ENCODE results near the gene TLL2. TPM values are rescaled to one million over a fixed set of nuclear protein-coding genes. Genes with fewer than 3 reads are reported as not detected.

Gene TLL2
- total RNA-seq, 1 experiment from 2014 or later, result 9.1 TPM

GRCh38 chr10:96500050-96500449 is 13.7 kb downstream of the TLL2 start:
- H3K27ac Mint-ChIP-seq, result no peak overlapping the region
- TF ChIP-seq FOXJ3 (CRISPR knock-in tag; IDR thresholded peaks at IDR 0.05; ENCODE audit: borderline replicate concordance), result no peak
- TF ChIP-seq EMX1 (CRISPR knock-in tag; IDR thresholded peaks at IDR 0.05), result no peak
- TF ChIP-seq ZNF317 (CRISPR knock-in tag; IDR thresholded peaks at IDR 0.05; ENCODE audit: borderline replicate concordance, low read depth), result no peak
- no peak for ATAC-seq
- no peaks in the 10 kb centered on the region for H3K36me3 Mint-ChIP-seq
- POLR2A ChIA-PET, result interaction anchor here (0.6 kb wide), 1 partner anchor 126 kb away, joined by 5 read pairs; no protein-coding TSS in a partner anchor
- H3K4me1 Mint-ChIP-seq, result peaks cover 28% of the 10 kb centered on the region
- H3K9me3 Mint-ChIP-seq, result no peaks in the 10 kb centered on the region
- no peak for DNase-seq (ENCODE audit: low spot score)
- no peak overlapping the region for H3K4me3 Mint-ChIP-seq
- CTCF ChIA-PET, result interaction anchor here (0.8 to 5.1 kb wide), 3 partner anchors 9 to 103 kb away, joined by 3 to 45 read pairs (median 16); partner anchors contain the start of gene TLL2
- no peaks in the 10 kb centered on the region; the same call in 1 of the 2 replicates for H3K27me3 Mint-ChIP-seq (ENCODE audit: low read depth)

- TF ChIP-seq SMAD4 (CRISPR knock-in tag; IDR thresholded peaks at IDR 0.05), result no peak
- TF ChIP-seq ZMAT4 (CRISPR knock-in tag; IDR thresholded peaks at IDR 0.05), result no peak
- no peak for TF ChIP-seq PREB (CRISPR knock-in tag; IDR thresholded peaks at IDR 0.05; ENCODE audit: borderline replicate concordance)
- TF ChIP-seq ZNF121 (CRISPR knock-in tag; IDR thresholded peaks at IDR 0.05), result no peak
- no peak for TF ChIP-seq ERG (CRISPR knock-in tag; IDR thresholded peaks at IDR 0.05)
- TF ChIP-seq NR2C2 (CRISPR knock-in tag; IDR thresholded peaks at IDR 0.05), result no peak
- TF ChIP-seq USF1 (CRISPR knock-in tag; IDR thresholded peaks at IDR 0.05), result no peak
- no peak for TF ChIP-seq E2F4 (CRISPR knock-in tag; IDR thresholded peaks at IDR 0.05; ENCODE audit: borderline replicate concordance, low read depth)
- TF ChIP-seq MAX (CRISPR knock-in tag; IDR thresholded peaks at IDR 0.05), result no peak
- no peak for TF ChIP-seq JUN (CRISPR knock-in tag; IDR thresholded peaks at IDR 0.05)
- TF ChIP-seq IRF2 (CRISPR knock-in tag; IDR thresholded peaks at IDR 0.05; ENCODE audit: borderline replicate concordance, low read depth), result no peak
- TF ChIP-seq ZNF396 (CRISPR knock-in tag; IDR thresholded peaks at IDR 0.05; ENCODE audit: borderline replicate concordance), result no peak
- no peak for TF ChIP-seq SP1 (CRISPR knock-in tag; conservative IDR thresholded peaks at IDR 0.05)
- no peak for TF ChIP-seq HMGA2 (CRISPR knock-in tag; IDR thresholded peaks at IDR 0.05)
- no peak for TF ChIP-seq ZNF671 (CRISPR knock-in tag; IDR thresholded peaks at IDR 0.05)
- DNase-seq (ENCODE audit: low spot score), result no peak
- Mint-ChIP-seq H3K27ac (no peak overlapping the region), H3K4me1 (peaks cover 37% of the 10 kb centered on the region), H3K36me3 (no peaks in the 10 kb centered on the region), H3K9me3 (no peaks in the 10 kb centered on the region), H3K27me3 (ENCODE audit: low read depth) (no peaks in the 10 kb centered on the region; the same call in 1 of the 2 replicates), H3K4me3 (no peak overlapping the region)
- ChIA-PET CTCF (interaction anchor here (0.8 to 5.5 kb wide), 7 partner anchors 12 to 127 kb away, joined by 3 to 46 read pairs (median 10); partner anchors contain the start of gene TLL2), POLR2A (no interaction called here)
- no peak for ATAC-seq
Observed at GRCh38 chr10:96497391-96497790, 16.3 kb downstream of the TLL2 start.

Data from WTC11 (cell line).